NCI-H146 treated with DMSO at 0.1 percent for 48 hours (cell line): ENCODE data around the gene UBL4A.
A peak's percentile ranks its signal among the peaks of the same experiment; 100 is the strongest.

Experiments used
- DNase-seq: peaks from one replicate; lab custom pipeline; 2025; ENCODE audit not compliant: unreplicated experiment; lab: John Stamatoyannopoulos, UW

Gene UBL4A

DNA sequence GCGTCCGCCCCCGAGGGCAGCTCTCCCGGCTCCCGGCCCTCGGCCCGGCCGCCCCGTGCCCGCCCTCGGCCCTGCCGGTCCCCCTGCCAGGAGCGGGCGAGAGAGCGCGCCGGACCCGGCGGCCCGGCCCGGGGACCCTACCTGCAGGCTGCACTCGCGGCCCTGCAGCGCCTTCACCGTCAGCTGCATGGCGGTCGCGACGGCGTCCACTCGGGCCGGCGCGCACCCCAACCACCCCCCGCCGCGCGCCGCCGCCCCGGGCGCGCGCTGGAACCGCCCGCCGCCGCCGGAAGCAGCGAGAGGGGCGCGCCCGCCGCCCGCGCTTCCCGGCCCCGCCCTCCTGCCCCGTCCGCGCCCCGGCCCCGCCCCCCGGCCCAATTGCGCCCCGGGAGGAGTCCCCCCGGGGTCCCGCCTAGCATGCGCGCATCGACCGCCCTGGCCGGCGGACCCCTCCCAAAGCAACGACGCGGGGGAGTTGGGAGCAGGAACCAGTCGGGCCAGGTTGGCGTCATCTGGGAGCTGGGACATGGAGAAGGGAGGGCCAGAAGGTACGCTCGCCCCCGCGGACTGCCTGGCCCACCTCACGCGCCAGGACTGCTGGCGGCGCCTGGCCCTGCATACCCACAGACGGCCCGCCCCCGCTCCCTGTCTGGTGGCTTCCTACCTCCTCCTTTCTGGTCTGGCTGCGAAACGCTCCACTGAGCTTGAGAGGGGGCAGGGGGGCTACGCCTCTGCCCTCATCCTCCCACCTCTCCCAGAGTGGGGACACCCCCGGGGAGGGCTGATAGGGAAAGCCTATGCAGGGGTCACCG lies at the start of gene UBL4A:
Gene UBL4A, minus strand, starts transcription at position 220 of the 812 bp plus-strand sequence. Its CDS starts 31 bp downstream, at position 189.
- no peak for DNase-seq

DNA sequence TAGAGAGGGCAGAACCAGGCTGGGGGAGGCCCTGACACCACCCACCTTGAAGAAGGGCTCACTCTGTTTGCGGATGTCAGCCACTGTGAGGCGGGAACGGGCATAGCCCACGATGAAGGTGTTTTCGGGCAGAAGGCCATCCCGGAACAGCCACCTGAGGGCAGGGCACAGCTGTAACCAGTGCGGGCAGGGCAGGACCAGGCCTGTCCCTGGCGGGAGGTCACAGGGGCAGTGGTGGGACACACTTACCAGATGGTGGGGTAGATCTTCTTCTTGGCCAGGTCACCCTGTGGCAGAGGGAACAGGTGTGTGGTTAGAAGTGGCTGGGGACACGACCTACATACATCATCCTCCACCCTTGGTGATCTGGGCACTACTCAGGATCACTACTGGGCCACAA lies 49.5 kb upstream of the UBL4A start:
- no peak for DNase-seq

DNA sequence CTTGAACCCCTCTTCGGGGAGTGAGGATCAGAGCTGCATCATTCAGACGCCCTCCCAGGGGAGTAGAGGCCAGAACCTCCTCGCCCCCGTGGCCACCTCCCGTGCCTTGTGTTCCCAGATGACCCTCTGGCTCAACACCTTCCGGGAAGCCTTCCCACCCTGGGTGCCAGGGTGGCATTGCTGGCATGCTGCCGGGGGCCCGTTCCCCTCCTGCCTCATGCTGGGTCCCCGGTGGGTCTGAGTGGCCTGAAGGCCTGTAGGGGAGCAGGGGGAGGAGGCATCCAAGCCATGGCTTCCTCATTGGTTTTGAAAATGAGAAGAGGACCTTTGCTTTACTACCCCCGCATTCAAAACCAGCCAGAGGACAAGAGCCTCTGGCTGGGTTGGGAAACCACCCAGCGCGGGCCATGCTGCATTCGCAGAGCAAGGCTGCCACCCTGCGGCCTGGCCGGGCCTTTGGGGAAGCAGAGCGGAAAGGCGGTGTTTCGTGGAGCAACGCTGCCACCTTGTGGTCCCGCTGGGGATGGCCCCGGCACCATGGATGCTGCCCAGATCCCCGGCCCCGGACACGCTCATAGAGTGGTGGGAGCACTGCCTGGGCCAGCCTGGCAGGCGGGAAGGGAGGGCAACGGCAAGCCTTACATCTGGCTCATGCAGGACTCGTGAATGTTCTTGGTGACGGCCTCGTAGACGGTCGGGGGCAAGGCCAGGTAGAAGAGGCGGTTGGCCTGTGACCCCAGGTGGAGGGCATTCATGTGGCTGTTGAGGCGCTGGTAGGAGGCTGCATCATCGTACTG lies 48.3 kb upstream of the UBL4A start:
- peak; percentile 28 for DNase-seq

DNA sequence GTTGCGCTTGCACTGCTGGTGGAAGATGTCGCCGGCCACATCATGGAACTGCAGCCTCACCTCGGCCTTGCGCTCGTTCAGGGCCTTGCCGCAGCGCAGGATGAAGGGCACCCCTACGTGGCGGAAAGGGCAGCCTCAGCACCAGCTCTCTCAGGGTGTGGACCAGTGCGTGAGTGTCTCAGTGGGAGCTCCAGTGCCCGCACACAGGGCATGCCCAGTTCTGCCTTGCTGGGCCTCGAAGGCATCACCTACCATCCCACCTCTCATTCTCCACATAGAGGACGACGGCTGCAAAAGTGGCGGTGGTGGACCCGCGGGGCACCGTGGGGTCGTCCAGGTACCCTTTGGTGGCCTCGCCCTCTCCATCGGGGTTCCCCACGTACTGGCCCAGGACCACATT lies 46.3 kb upstream of the UBL4A start:
- DNase-seq = no peak

DNA sequence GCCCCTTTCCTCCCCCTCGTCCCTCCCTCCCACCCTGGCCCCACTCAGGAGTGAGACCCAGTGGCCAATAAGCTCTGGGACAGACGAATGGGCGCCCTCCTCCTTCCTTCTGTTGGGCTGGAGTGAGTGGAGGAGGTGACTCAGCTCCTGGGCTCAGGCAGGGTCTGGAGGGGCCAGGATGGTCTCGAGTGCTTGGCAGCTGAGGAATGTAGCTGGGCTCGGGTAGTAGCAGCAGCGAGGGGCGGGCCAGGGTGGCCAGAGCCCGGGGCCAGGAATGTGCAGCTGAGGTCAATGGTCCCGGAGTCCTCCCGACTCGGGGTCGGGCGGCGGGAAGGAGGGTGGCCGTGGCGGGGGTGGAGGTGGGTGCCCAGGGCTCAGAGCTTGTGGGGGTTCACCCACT lies 45.2 kb upstream of the UBL4A start:
- no peak for DNase-seq

DNA sequence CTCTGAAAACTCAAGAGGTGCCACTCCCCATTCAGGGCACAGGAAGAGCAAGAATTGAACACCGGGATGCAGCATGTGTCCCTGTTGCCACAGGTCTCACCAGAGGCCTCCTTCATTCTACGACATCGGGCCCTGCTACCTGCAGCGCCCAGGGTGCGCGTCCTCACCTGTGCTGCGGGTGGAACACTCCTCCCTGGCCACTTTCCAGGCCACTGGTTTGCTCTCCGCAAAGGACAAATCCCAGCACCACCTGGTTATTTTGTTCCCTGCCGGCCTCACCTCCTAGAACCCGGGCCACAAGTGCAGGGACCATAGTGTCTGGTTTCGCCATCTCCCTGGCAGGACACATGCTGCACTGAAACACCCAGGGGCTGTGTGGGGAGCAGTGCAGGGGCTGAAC lies 43.9 kb upstream of the UBL4A start:
- no peak for DNase-seq

DNA sequence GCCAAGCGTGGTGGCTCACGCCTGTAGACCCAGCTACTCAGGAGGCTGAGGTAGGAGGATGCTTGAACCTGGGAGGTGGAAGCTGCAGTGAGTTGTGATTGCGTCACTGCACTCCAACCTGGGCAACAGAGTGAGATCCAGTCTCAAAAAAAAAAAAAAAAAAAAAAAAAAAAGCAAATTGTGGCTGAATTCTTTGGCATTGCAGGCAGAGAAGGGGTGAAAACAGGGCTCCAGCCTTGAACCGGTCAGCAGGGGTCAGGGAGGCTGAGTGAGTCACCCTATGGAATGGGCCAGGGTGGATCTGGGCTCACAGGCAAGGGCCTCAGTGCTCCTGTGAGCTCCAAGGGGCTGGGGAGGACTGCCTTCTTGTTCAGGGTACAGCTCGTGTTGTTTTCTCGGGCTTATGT lies 42.8 kb upstream of the UBL4A start:
- DNase-seq = no peak

DNA sequence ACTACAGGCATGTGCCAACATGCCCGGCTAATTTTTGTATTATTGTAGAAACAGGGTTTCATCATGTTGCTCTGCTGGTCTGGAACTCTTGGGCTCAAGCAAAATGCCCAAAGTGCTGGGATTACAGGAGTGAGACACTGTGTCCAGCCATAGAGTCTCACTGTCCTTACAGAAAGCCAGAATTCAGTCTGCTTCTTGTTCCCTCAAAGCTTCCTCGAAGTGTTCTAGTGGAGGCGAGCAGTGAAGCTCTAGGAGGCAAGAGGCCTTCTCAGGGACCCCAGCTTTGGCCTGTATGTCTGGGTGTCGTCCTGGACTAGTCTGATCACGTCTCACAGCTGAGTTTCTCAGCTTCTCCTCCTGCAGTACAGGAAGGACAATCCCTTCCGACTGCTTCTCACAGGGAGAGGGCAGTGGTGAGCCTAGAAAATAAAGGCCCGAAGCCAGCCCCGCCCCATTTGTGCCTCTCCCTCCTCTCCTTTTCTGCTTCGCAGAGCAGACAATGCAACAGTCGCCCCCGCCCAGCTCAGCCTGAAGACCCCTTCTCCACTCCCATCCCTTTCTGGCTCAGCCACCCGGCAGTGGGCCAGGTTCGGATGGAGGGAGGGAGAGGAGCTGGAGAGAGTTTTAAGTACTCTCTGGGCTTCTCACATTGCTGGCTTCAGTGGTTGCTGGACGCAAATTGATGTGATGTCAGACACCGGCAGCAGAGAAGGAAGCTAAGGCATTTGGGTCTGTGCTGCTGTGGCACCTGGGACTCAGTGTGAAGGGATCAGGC lies 40.7 kb upstream of the UBL4A start:
- peak; percentile 55 for DNase-seq

DNA sequence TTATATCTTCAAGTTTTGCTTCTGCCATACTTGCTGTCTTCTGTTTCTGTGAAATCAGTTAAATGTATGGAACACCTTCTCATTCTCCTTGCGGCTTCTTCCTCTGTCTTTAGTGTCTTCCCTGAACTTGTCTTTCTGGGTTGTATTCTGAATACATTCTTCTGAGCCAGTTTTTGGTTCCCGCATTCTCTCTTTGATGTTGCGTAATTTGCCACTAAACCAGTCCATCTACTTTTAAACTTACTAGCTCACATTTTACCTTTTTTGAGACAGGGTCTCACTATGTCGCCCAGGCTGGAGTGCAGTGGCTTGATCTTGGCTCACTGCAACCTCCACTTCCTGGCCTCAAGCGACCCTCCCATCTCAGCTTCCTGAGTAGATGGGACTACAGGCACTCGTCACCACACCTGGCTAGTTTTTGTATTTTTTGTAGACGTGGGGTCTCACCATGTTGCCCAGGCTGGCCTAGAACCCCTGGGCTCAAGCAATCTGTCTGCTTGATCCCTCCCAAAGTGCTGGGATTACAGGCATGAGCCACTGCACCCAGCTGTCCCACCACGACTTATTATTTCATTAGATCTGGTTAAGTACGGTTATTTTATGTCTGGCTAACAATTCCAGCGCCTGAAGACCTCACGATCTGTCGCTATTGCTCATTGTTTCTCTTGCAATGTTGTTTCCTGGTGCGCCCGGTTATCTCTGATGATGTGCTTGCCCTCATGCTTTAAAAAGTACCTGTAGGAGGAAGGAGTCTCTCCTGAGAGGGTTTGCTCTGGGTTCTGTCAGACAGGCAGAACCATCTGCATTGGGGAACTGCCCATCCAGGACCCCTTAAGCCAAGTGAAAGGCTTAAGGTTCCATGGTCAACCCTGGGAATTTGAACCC lies 39.4 kb upstream of the UBL4A start:
- DNase-seq = no peak

DNA sequence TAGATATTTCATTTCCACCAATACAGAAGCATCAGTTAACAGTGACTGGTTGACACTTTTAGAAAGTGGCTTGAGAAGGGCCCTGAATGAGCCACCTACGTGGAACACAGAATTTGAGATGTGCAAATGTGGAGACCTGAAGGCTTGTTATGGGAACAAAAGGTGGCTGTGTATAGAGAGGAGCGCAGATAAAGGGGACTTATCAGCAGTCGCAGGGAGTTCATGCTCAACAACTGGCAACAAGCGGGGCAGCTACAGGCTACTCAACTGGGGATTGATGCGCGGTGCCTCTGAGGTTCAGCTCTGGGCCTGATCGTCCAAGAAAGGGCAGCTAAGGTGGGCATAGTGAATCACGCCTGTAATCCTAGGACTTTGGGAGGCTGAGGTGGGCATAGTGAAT lies 33.0 kb upstream of the UBL4A start:
- no peak for DNase-seq

DNA sequence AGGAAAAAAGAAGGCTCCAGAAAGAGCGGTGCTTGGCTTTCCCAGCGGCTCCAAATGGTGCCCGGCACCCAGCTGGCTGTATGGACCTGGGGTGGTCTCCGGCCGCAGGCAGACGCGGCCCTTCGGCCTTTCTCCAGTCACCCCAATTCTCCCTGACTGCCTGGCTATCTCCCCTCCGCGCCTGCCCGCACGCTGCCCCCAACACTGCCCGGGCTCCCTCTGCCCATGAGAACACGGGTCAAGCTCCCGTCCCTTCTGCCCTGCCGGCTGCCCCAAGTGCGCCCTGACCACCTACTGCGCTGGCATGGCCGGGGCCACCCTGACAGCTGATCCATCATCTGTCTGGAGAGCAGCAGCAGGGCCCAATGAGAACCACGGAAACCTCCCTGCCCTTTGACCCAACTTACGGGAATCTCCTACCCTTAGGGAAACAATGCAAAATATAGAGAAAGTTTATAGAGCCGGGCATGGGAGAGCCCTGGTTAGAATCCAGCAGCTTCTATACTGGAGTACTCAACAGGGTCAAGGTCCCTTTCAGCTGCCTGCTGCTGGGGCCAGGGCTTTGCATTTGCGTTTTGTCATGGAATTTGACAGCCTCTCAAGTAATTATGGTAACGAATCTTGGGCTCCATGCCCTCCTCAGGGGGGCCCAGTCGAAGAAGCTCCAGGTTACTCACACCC lies 30.8 kb upstream of the UBL4A start:
- no peak for DNase-seq

DNA sequence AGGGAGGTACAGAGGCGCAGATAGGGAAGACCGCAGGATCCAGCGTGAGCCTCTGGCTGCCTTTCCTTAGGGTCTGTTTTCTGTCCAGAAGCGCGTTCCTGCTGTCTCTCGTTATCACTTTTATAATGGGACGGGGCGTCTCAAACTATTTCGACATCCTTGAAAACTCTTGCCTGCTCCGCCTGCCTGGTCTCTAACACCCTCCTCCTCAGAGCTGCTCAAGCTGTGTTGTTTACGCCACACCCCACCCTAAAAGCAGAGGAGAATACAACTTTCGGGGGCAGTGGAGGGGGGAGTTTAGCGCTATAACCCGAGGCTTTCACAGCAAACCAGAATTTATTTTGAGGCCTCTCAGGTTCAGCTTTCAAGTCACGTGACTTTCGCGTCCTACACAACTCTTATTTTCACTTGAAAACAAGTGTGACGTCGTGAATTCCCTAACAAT lies 30.3 kb upstream of the UBL4A start:
- no peak for DNase-seq

DNA sequence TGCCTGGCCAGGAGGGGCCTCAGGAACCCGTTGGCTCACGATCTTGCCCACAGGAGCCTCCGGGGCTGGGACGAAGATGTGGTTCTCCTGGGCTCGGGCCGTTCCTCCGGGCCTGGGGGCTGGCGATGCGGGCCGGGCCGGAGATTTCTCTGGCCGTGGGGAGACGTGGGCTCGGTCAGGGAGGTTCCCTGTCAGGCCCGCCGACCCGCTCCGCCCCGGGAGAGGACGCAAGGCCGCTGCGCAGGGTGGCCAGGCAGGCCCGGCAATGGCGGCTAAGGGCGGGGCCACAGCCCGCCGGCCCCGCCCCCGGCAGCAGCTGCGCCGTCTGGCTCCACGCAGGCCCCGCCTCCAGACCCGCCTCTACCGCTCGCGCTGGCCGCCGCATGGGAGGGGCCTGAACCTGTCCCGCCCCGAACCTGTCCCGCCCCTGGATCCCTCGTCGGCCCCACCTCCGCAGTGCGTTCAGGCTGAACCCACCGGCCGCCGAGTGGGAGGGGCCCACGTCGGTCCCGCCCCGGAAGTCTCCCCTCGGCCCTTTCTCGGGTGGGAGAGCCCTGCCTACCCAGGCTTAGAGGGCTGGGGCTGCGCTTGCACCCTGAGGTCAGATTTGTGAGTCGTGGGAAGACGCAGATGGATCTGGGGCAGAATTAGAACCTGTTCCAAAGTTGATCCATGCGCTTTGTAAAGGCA lies 29.7 kb upstream of the UBL4A start, which contains the start of gene FAM3A:
Gene FAM3A, minus strand, starts transcription at position 267 of the 690 bp plus-strand sequence. CDS start 460 bp downstream, outside the sequence.
- DNase-seq = peak; percentile 86

DNA sequence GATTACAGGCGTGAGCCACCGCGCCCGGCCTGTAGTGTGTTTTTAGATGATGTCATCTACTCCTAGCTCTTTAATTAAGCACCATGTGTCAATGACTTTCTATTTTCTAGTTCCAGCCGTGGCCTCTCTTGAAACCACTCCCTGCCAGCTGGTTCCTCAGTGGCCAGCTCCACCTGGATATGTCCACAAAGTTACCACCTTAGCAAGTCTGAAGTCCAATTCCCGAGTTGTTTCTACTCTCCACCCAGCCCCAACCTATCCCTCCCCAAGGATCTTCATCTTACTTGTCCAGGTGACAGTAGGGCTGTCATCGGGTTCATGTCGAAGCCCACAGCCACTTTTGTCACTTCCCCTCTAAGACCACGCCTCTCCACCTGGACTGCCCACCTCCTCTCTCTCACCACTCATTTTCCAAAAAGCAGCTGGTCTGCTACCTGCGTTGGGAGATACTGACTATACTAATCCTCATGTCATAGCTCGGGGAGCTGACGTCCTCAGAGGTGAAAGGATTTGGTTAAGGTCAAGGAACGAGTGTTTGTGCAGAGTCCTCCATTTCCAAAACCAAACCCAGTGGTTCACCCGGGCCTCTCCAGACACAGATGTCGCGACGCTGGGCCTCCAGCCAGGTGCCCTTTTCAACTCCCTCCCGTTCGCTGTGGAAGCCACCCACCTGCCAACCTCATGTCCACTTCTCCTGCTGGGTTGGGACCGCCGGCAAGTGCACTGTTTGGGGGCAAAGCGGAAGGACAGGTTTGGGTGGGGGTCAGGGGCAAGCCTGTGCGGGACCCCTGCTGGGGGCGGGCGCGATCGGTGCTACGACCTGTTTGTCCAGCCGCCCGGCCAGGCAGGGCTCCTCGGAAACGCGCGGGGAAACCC lies 28.9 kb upstream of the UBL4A start:
- peak; percentile 30 for DNase-seq

DNA sequence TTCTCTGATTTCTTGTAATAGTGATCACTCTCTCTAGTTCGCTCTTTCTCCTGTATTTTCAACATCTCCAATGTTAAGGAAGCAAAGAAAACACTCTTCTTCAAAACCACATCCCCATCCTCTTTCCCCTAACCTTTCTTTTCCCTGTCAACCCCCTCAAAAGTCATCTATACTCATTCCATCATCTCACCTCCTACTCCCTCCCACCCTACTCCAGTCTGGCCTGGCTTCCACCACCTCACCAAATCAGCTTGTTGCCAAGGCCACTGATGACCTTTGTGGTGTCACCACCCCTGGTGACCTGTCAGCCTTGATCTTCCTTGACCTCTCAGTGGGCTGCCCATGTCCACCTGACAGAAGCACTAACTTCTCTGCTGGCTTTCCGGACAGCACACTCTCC lies 27.3 kb upstream of the UBL4A start:
- no peak for DNase-seq

DNA sequence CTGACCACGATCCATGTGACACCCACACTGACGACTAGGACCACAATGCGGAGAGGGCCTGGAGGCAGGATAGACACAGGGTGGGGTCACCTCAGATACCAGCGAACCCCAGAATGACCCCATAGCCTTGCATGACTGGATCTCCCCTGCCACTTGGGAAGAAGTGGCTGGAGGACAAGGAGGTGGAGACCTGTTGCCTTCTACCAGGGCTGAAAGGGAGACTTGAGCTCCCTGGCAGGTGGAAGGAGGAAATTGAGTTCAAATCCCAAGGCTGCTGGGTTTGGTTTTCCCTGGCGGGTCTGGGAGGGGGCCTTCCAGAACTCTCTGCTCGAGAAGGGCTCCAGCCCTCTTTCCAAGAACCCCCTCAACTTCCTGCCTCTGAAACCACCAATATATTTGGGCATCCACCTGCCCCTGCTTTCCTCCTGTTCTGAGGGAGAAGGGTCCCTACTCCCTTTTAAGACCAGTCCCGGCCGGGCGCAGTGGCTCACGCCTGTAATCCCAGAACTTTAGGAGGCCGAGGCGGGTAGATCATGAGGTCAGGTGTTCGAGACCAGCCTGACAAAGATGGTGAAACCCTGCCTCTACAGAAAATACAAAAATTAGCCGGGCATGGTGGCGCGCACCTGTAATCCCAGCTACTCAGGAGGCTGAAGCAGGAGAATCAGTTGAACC lies 26.6 kb upstream of the UBL4A start:
- no peak for DNase-seq

DNA sequence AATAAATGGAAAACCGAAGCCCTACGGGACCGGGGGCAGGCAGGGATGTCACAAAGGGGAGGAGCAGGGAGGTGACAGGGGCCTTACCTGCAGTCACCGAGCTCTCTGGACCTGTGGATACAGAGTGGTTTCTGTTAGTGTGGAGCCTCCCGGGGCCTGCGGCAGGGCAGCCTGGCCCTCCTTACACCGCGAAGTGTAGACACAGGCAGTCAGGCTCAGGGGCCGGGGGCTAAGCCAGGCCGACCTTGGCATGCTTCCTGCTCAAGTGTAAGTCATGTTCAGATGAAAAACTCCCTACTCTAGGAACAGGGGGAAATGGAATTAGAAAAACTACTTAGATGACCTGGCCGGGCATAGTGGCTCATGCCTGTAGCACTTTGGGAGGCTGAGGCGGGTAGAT lies 25.3 kb upstream of the UBL4A start:
- DNase-seq = no peak

DNA sequence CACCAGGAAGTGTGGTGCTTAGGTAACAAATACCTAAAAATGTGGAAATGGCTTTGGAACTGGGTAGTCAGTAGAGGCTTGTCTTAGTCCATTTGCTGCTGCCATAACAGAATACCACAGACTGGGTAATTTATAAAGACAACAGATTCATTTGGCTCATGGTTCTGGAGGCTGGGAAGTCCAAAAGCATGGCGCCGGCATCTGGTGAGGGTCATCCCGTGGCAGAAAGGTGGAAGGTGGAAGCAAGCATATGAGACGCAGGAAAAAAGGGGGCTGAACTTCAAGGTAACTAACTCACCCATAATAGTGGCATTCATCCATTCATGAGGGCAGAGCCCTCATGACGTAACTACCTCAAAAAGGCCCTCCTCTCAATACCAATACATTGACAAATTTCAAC lies 23.0 kb upstream of the UBL4A start:
- no peak for DNase-seq
